ENCODE data around the gene CACYBP. TPM values are rescaled to one million over a fixed set of nuclear protein-coding genes. Genes with fewer than 3 reads are reported as not detected.
"Not testable (repeated sequence)": the region's sequence is repeated elsewhere in the genome, so short reads cannot be mapped to it uniquely, and the experiment has no call there.

Gene CACYBP
- total RNA-seq, 1 donor from 2014 or later = 136 TPM

DNA sequence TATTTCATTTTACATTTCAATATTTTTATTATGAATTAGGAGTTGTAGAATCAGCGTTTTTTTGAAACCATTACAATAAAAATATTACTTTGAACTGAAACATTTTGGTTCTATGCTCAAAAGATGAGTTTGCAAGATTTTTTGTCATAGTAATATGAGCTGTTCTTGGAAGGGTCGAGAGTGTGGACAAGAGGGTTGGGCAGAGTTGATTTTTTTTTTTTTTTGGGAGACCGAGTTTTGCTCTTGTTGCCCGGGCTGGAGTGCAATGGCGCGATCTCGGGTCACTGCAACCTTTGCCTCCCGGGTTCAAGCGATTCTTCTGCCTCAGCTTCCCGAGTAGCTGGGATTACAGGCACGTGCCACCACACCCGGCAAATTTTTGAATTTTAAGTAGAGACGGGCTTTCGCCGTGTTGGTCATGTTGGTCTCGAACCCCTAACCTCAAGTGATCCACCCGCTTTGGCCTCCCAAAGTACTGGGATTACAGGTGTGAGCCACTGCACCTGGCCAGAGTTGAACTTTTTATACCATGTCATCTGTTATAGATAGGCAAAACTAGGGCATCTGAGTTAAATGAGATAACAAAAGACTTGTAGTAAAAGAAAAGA, 3.3 kb downstream of the CACYBP start:
- Histone ChIP-seq H3K9me3 (ENCODE audit: control insufficient read depth in 3 of 3, low read length in 3 of 3) (no peaks in the 10 kb centered on the region), H3K27me3 (ENCODE audit: control insufficient read depth in 3 of 3, insufficient read depth in 3 of 3, low read length in 3 of 3) (no peaks in the 10 kb centered on the region), H3K4me3 (ENCODE audit: low read length in 3 of 3) (no peak overlapping the region), H3K9ac (ENCODE audit: low read depth in 1 of 3, low read length in 3 of 3) (no peak overlapping the region), H3K36me3 (ENCODE audit: control insufficient read depth in 3 of 3, insufficient read depth in 3 of 3, low read length in 3 of 3) (peaks cover 0 to 16% (median 13%) of the 10 kb centered on the region in 3 donors), H3K4me1 (ENCODE audit: control insufficient read depth in 3 of 3, insufficient read depth in 3 of 3, low read length in 3 of 3) (peaks cover 8 to 24% (median 23%) of the 10 kb centered on the region in 3 donors), H3K27ac (ENCODE audit: low read depth, low read length) (no peak overlapping the region)

GRCh38 chr1:175003521-175003920, 3.8 kb downstream of the CACYBP start:
- Histone ChIP-seq H3K27ac (ENCODE audit: low read depth, low read length) (no peak overlapping the region), H3K27me3 (ENCODE audit: control insufficient read depth in 3 of 3, insufficient read depth in 3 of 3, low read length in 3 of 3) (no peaks in the 10 kb centered on the region), H3K9me3 (ENCODE audit: control insufficient read depth in 3 of 3, low read length in 3 of 3) (no peaks in the 10 kb centered on the region), H3K36me3 (ENCODE audit: control insufficient read depth in 3 of 3, insufficient read depth in 3 of 3, low read length in 3 of 3) (peaks cover 0 to 19% (median 18%) of the 10 kb centered on the region in 3 donors), H3K9ac (ENCODE audit: low read depth in 1 of 3, low read length in 3 of 3) (no peak overlapping the region), H3K4me1 (ENCODE audit: control insufficient read depth in 3 of 3, insufficient read depth in 3 of 3, low read length in 3 of 3) (peaks cover 7 to 23% (median 23%) of the 10 kb centered on the region in 3 donors), H3K4me3 (ENCODE audit: low read length in 3 of 3) (no peak overlapping the region)

GRCh38 chr1:175005085-175005783, 5.5 kb downstream of the CACYBP start:
- Histone ChIP-seq H3K4me3 (ENCODE audit: low read length in 3 of 3) (no peak overlapping the region), H3K9ac (ENCODE audit: low read depth in 1 of 3, low read length in 3 of 3) (no peak overlapping the region), H3K36me3 (ENCODE audit: control insufficient read depth in 3 of 3, insufficient read depth in 3 of 3, low read length in 3 of 3) (peaks cover 1 to 23% (median 20%) of the 10 kb centered on the region in 3 donors), H3K4me1 (ENCODE audit: control insufficient read depth in 3 of 3, insufficient read depth in 3 of 3, low read length in 3 of 3) (peaks cover 3 to 19% (median 16%) of the 10 kb centered on the region in 3 donors), H3K27me3 (ENCODE audit: control insufficient read depth in 3 of 3, insufficient read depth in 3 of 3, low read length in 3 of 3) (no peaks in the 10 kb centered on the region), H3K27ac (ENCODE audit: low read depth, low read length) (no peak overlapping the region), H3K9me3 (ENCODE audit: control insufficient read depth in 3 of 3, low read length in 3 of 3) (no peaks in the 10 kb centered on the region)

DNA sequence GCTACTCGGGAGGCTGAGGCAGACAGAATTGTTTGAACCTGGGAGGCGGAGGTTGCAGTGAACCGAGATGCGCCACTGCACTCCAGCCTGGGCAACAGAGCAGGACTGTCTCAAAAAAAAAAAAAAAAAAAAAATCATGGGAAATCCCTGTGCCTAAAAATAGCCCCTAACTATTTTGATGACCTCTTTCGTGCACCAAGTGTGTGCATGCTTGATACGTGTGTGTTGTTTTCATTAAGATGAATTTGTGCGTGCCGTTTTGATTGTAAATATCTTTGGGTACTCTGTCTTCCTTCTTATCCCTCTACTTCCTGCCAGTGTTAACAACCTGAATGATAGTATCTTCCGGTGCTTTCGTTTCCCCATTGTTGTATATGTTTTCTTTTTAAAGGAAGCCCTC, 9.8 kb downstream of the CACYBP start:
- Histone ChIP-seq H3K4me3 (ENCODE audit: low read length in 3 of 3) (no peak overlapping the region), H3K27ac (ENCODE audit: low read depth, low read length) (no peak overlapping the region), H3K27me3 (ENCODE audit: control insufficient read depth in 3 of 3, insufficient read depth in 3 of 3, low read length in 3 of 3) (no peaks in the 10 kb centered on the region), H3K9me3 (ENCODE audit: control insufficient read depth in 3 of 3, low read length in 3 of 3) (no peaks in the 10 kb centered on the region), H3K4me1 (ENCODE audit: control insufficient read depth in 3 of 3, insufficient read depth in 3 of 3, low read length in 3 of 3) (peaks cover 0 to 4% (median 0%) of the 10 kb centered on the region in 3 donors), H3K9ac (ENCODE audit: low read depth in 1 of 3, low read length in 3 of 3) (no peak overlapping the region), H3K36me3 (ENCODE audit: control insufficient read depth in 3 of 3, insufficient read depth in 3 of 3, low read length in 3 of 3) (peaks cover 16 to 58% (median 56%) of the 10 kb centered on the region in 3 donors)

DNA sequence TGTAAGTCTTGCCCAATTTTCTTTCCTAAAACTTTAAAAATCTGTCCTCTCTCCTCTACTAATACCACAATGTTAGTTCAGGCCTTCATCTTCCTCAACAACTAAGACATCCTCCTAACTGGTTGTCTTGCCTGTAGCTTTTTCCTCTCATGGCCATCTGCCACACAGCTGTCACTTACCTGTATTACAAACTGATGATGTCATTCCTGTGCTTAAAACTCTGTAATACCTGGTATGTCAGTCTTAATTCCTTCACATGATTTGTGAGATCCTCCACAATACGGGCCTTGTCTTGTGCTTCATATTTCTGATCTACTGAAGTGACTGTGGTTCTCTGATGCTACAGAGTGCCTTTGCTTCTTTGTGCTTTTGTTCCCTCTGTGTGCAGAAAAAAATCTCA, 13.7 kb downstream of the CACYBP start:
- Histone ChIP-seq H3K27ac (ENCODE audit: low read depth, low read length) (no peak overlapping the region), H3K9me3 (ENCODE audit: control insufficient read depth in 3 of 3, low read length in 3 of 3) (no peaks in the 10 kb centered on the region), H3K4me3 (ENCODE audit: low read length in 3 of 3) (no peak overlapping the region), H3K36me3 (ENCODE audit: control insufficient read depth in 3 of 3, insufficient read depth in 3 of 3, low read length in 3 of 3) (peaks cover 28 to 61% (median 59%) of the 10 kb centered on the region in 3 donors), H3K9ac (ENCODE audit: low read depth in 1 of 3, low read length in 3 of 3) (no peak overlapping the region), H3K27me3 (ENCODE audit: control insufficient read depth in 3 of 3, insufficient read depth in 3 of 3, low read length in 3 of 3) (no peaks in the 10 kb centered on the region), H3K4me1 (ENCODE audit: control insufficient read depth in 3 of 3, insufficient read depth in 3 of 3, low read length in 3 of 3) (peaks cover 6 to 19% (median 12%) of the 10 kb centered on the region in 3 donors)

GRCh38 chr1:175015243-175015642, 15.5 kb downstream of the CACYBP start:
- H3K27ac ChIP-seq (ENCODE audit: low read depth, low read length) = no peak overlapping the region
- H3K9ac ChIP-seq (ENCODE audit: low read depth in 1 of 3, low read length in 3 of 3) = no peak overlapping the region
- H3K27me3 ChIP-seq (ENCODE audit: control insufficient read depth in 3 of 3, insufficient read depth in 3 of 3, low read length in 3 of 3) = no peaks in the 10 kb centered on the region
- no peaks in the 10 kb centered on the region for H3K9me3 ChIP-seq (ENCODE audit: control insufficient read depth in 3 of 3, low read length in 3 of 3)
- H3K4me1 ChIP-seq (ENCODE audit: control insufficient read depth in 3 of 3, insufficient read depth in 3 of 3, low read length in 3 of 3) = peaks cover 6 to 19% (median 12%) of the 10 kb centered on the region in 3 donors
- H3K4me3 ChIP-seq (ENCODE audit: low read length in 3 of 3) = no peak overlapping the region
- H3K36me3 ChIP-seq (ENCODE audit: control insufficient read depth in 3 of 3, insufficient read depth in 3 of 3, low read length in 3 of 3) = peaks cover 27 to 58% (median 56%) of the 10 kb centered on the region in 3 donors

DNA sequence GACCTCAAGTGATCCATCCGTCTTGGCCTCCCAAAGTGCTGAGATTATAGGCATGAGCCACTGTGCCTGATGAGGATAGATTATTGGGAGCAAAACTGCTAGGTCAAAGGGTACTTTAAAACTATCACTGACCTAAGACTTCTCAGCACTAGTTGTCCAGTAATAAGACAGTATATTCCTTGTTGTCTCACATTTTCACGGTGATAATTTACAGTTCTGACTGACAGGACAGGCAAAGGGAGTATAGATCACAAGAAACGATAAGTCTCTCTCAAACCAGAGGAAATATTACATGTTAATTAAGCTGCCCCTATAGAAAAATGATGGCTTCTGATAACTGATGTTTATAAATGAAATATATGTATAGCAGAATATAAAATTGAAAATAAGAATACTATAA, 19.8 kb downstream of the CACYBP start:
- H3K27me3 ChIP-seq (ENCODE audit: control insufficient read depth in 3 of 3, insufficient read depth in 3 of 3, low read length in 3 of 3) = no peaks in the 10 kb centered on the region
- no peak overlapping the region for H3K27ac ChIP-seq (ENCODE audit: low read depth, low read length)
- peaks cover 18 to 34% (median 21%) of the 10 kb centered on the region in 3 donors for H3K4me1 ChIP-seq (ENCODE audit: control insufficient read depth in 3 of 3, insufficient read depth in 3 of 3, low read length in 3 of 3)
- no peaks in the 10 kb centered on the region for H3K9me3 ChIP-seq (ENCODE audit: control insufficient read depth in 3 of 3, low read length in 3 of 3)
- H3K4me3 ChIP-seq (ENCODE audit: low read length in 3 of 3) = no peak overlapping the region
- H3K36me3 ChIP-seq (ENCODE audit: control insufficient read depth in 3 of 3, insufficient read depth in 3 of 3, low read length in 3 of 3) = peaks cover 15 to 26% (median 23%) of the 10 kb centered on the region in 3 donors
- H3K9ac ChIP-seq (ENCODE audit: low read depth in 1 of 3, low read length in 3 of 3) = no peak overlapping the region

DNA sequence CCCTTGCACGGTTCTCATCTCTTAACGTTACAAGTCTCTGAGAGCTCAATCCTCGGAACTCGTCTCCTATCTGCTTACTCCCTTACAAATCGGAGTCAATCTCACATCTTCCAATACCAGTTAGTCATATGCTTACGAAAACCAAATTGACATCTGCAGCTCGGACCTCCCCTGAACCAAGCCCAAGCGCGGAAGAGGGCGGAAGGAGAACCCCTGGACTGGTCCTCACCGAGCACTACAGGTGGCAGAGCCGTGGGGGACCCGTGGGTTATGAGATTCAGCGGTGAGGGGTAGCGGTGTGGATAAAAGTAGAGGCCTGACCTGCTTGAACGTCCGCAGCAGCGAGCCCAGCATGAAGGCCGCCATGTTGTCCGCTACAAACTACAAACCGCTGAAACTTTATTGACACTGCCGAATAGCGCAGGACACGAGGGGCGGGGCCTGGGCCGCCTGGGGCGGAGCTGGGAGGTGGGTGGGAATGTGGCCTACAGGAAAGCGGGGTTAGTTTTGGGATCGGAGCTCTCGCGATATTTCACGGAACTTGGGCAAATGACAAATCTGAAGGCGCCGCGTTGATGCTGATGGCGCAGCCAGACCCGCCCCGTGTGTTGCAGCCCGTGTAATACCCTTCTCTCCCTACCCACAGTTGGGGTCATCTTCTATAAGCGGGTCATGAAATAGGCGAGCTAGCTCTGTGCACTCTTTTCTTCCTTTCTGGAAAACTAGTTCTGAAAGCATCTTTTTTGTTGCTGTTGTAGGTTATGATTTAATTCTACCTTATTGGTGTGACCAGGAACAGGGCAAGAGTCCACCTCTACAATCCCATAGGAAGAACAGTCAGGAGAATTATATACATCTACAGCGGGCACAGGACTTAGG, 23.5 kb downstream of the CACYBP start, which contains the start of gene MRPS14:
Gene MRPS14 (minus strand): TSS at position 383 of the 879 bp plus-strand sequence. CDS start 17 bp downstream, at position 366.
- Histone ChIP-seq H3K36me3 (ENCODE audit: control insufficient read depth in 3 of 3, insufficient read depth in 3 of 3, low read length in 3 of 3) (peaks cover 2 to 6% (median 3%) of the 10 kb centered on the region in 3 donors), H3K27me3 (ENCODE audit: control insufficient read depth in 3 of 3, insufficient read depth in 3 of 3, low read length in 3 of 3) (no peaks in the 10 kb centered on the region), H3K4me1 (ENCODE audit: control insufficient read depth in 3 of 3, insufficient read depth in 3 of 3, low read length in 3 of 3) (peaks cover 9 to 15% (median 11%) of the 10 kb centered on the region in 3 donors), H3K4me3 (ENCODE audit: low read length in 3 of 3) (peak within 1 kb of the TSS; percentile 98 to 100 (median 99)), H3K9ac (ENCODE audit: low read depth in 1 of 3, low read length in 3 of 3) (peak within 1 kb of the TSS; percentile 97 to 99 (median 98)), H3K27ac (ENCODE audit: low read depth, low read length) (peak within 1 kb of the TSS; percentile 85), H3K9me3 (ENCODE audit: control insufficient read depth in 3 of 3, low read length in 3 of 3) (no peaks in the 10 kb centered on the region)

GRCh38 chr1:175023922-175024242, 24.1 kb downstream of the CACYBP start:
- Histone ChIP-seq H3K9ac (ENCODE audit: low read depth in 1 of 3, low read length in 3 of 3) (peak overlapping the region in 2 of 3 donors; percentile 69 to 80), H3K4me1 (ENCODE audit: control insufficient read depth in 3 of 3, insufficient read depth in 3 of 3, low read length in 3 of 3) (peaks cover 9 to 15% (median 11%) of the 10 kb centered on the region in 3 donors), H3K27ac (ENCODE audit: low read depth, low read length) (peak overlapping the region; percentile 85), H3K4me3 (ENCODE audit: low read length in 3 of 3) (peak overlapping the region; percentile 98 to 100 (median 99))
- H3K27me3 ChIP-seq (ENCODE audit: control insufficient read depth in 3 of 3, insufficient read depth in 3 of 3, low read length in 3 of 3); H3K36me3 ChIP-seq (ENCODE audit: control insufficient read depth in 3 of 3, insufficient read depth in 3 of 3, low read length in 3 of 3); H3K9me3 ChIP-seq (ENCODE audit: control insufficient read depth in 3 of 3, low read length in 3 of 3): not testable (repeated sequence)

Measured in skeletal muscle tissue (tissue), 4 donors.